Measurements from ENCODE around the gene HSF2BP. TPM values are rescaled to one million over a fixed set of nuclear protein-coding genes. Genes with fewer than 3 reads are reported as not detected.
"Not testable (repeated sequence)": the region's sequence is repeated elsewhere in the genome, so short reads cannot be mapped to it uniquely, and the experiment has no call there.

The HSF2BP gene
- polyA plus RNA-seq, 4 donors, result 1.7 to 2.7 (median 2.1) TPM

DNA sequence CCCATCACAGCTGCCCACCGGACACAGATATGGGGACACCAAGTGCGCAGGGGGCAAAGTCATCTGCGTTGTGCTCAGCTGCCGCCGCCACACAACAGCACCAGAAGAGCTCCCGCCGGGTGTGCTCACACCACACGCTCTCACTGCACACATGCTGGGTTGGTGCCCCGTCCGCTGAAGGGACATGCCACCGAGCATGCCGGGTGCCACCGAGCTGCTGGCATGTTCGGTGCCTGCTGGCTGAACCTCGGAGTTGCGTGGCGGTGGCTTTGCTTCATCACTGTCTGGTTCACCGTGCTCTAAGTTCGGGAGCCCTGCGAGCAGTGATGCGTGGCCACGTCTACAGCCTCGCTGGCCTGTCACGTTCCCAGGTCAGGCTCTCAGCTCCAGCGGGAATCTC, 174.3 kb downstream of the HSF2BP start:
- DNase-seq (ENCODE audit: low read depth in 4 of 4, low spot score in 3 of 4), result not testable (repeated sequence)

DNA sequence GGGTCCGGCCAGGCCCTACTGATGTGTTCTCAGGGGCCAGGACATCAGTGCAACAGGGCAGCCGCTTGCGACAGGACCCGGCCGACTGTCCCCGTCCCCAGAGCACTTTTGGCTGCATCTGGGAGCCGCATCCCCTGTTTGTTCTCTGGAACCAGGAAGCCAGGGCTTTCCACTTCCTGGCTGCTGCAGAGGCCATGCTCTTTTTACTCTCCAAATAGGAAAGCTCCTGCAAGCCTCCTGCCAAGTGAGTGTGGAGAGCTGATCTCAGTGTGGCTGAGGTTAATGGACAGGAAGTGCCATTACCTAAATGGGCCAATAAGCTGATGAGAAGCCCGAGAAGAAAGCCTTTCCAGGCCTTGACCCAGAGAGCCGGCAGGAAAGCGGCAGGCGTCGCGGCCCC, 180.1 kb downstream of the HSF2BP start:
- not testable (repeated sequence) for DNase-seq (ENCODE audit: low read depth in 4 of 4, low spot score in 3 of 4)

Other genes with a start within 250 kb of the HSF2BP start
- gene SIK1, start 232.4 kb downstream of the HSF2BP start, polyA plus RNA-seq (ENCODE audit: insufficient read length in 4 of 4), result 1 to 10 TPM; 1.5 to 6.5 (median 4.2) TPM
- 10 to 100 TPM; 30.6 to 32.4 (median 31.2) TPM for gene RRP1B, start 72 bp upstream of the HSF2BP start, polyA plus RNA-seq (ENCODE audit: insufficient read length in 4 of 4)
- gene PDXK, start 59.6 kb upstream of the HSF2BP start, polyA plus RNA-seq (ENCODE audit: insufficient read length in 4 of 4), result 10 to 100 TPM; 57.7 to 87.8 (median 71.8) TPM
- gene CSTB, start 116.8 kb upstream of the HSF2BP start, polyA plus RNA-seq (ENCODE audit: insufficient read length in 4 of 4), result 10 to 100 TPM; 37.0 to 67.1 (median 44.8) TPM
- gene RRP1, start 130.1 kb upstream of the HSF2BP start, polyA plus RNA-seq (ENCODE audit: insufficient read length in 4 of 4), result 10 to 100 TPM; 23.4 to 35.9 (median 28.6) TPM
- gene AGPAT3, start 205.7 kb upstream of the HSF2BP start, polyA plus RNA-seq (ENCODE audit: insufficient read length in 4 of 4), result 10 to 100 TPM; 24.3 to 69.1 (median 51.0) TPM